GM12801 (cell line): ENCODE results near the gene SMAD7.

Source experiments
- TF ChIP-seq, protein P1 (sequence below): IDR thresholded peaks from one replicate; pipeline ENCODE4 v1.5.1; 2011; ENCODE audit warnings: control low read depth; ENCODE audit not compliant: insufficient read length; ENCODE audit errors: extremely low read depth

Gene SMAD7

DNA sequence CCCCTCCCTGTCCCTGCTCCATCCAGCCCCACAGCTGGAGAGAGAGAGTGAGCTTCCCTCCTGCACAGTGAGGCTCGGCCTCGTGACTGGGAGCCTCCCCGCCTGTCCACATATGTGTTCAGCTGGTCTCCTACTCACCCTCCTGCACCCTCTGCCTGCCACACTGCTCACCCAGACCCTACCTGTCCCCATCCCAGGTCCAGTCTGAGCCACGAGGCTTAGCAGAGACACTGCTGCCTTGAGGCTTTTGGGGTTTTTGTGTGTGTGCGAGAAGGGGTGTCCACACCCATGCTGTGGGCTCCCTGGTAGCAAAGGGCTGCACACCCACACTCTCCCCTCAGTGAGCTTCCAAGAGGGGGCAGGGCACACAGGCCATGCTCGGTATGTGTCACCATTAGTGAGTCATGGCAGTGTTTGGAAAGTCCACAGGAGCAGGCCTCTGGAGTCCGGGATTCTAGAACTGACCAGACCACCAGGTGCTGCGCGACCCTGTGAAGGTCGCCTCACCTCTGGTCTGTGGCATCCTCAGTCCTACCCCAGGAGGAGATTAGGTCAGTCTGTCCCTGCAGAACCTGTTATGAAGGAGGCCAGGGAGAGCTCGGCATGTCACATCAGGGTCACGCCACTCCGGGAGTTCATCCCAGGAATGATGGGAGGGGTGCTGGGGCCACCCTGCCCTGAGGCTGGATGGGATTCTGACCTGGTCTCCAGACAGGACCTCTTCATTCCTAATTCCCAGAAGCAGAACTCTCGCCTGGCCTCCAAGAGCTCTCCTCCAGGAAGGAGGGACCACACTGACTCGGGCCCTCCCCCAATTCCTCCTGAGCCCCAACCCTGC, 39.9 kb upstream of the SMAD7 start:
- TF ChIP-seq, protein P1, sequence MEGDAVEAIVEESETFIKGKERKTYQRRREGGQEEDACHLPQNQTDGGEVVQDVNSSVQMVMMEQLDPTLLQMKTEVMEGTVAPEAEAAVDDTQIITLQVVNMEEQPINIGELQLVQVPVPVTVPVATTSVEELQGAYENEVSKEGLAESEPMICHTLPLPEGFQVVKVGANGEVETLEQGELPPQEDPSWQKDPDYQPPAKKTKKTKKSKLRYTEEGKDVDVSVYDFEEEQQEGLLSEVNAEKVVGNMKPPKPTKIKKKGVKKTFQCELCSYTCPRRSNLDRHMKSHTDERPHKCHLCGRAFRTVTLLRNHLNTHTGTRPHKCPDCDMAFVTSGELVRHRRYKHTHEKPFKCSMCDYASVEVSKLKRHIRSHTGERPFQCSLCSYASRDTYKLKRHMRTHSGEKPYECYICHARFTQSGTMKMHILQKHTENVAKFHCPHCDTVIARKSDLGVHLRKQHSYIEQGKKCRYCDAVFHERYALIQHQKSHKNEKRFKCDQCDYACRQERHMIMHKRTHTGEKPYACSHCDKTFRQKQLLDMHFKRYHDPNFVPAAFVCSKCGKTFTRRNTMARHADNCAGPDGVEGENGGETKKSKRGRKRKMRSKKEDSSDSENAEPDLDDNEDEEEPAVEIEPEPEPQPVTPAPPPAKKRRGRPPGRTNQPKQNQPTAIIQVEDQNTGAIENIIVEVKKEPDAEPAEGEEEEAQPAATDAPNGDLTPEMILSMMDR, result no peak

DNA sequence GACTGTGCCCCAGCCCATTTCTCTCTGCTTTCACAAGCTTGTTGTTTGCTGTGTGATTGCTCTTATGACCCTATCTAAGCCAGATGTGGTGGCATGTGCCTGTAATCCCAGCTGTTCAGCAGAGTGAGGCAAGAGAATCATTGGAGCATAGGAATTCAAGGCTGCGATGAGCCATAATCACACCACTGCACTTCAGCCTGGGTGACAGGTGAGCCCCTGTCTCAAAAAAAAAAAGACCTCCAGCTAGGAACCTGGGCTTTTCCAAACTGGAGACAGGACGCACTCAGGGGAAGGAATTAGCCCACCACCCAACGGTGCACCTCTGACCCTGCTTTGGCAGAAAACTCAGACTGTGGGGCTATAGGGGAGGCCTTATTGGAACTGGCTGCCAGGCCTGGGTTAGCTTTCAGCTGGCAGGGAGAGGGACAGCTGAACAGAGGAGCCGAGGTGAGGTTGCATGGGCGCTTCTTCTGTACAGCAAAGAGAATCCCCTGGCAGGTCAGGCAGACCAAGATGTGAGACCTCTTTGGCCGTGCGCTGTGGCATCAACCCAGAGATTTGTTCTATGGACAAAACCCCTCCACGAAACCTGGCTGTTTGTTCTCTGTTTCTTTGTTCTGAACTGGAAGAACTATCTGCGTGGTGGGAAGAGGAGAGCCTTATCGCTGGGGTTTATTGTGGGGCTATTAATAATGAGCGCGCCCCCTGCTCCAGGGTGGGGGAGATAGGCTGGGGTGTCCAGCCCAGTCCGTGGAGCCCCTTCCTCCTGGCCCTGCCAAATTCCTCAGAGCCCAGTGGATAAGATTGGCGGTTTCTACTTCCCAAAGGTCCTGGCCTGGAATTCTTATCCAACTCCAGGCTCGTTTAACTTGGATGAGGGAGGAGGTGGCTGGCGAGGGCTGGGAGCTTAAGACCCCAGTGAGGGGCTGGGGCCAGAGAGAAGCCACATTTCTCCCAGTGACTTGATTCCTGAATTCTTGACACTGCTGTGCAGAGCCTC, 38.8 kb upstream of the SMAD7 start:
- TF ChIP-seq, protein P1, result no peak

DNA sequence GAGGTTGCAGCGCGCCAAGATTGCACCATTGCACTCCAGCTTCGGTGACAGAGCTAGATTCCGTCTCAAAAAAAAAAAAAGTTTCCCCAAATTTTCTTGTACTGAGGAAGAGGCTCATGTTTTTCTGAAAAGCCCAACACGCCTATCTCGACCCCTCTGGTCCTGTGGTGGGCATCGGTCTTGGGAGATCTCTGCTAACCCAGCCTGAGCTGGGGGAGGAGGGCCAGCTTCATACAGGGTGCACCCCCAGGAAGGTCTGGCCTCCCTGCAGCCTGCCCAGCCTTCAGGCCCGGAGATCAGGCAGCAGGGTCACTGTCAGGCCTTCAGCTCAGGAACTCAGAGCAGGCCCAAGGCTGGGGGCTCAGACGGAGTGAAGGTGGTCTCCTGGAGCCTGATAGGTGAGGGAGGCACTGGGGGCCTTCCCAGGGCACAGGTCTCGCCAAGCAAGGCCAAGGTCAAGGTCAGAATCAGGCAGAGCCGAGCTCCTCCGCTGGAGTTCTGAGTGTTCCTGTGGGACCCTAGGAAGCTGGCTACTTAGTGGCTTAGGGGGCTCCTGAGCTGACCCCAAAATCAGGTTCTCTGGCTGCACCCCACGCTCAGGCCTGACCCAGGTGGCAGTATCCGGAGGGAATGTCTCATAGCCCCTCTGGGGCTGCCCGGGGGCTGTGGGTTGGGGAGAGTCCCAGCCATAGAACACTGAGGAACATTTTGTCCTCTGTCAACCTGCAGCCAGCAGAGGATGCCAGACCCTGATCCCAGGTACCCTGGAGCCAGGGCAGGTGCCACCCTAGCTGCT, 37.9 kb upstream of the SMAD7 start:
- TF ChIP-seq, protein P1, result no peak

DNA sequence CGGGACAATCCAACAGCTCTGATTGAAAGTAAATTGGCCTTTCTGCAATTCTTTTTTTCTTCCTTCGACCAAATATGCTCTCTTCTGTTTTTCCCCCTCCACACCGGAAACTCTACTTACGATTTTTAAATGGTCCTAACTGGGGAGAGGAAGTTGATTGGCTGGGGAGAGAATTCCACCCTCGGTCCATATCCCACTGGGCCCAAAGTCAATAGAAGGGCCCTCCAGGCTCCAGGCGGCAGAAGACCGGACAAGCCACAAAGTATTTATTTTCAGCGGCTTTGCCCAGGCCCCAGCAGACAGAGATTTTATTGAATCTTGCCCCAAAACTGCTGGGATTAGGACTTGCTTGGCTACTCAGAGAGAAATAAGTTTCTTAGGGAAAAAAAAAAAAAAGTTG, 37.1 kb upstream of the SMAD7 start:
- TF ChIP-seq, protein P1, result no peak

DNA sequence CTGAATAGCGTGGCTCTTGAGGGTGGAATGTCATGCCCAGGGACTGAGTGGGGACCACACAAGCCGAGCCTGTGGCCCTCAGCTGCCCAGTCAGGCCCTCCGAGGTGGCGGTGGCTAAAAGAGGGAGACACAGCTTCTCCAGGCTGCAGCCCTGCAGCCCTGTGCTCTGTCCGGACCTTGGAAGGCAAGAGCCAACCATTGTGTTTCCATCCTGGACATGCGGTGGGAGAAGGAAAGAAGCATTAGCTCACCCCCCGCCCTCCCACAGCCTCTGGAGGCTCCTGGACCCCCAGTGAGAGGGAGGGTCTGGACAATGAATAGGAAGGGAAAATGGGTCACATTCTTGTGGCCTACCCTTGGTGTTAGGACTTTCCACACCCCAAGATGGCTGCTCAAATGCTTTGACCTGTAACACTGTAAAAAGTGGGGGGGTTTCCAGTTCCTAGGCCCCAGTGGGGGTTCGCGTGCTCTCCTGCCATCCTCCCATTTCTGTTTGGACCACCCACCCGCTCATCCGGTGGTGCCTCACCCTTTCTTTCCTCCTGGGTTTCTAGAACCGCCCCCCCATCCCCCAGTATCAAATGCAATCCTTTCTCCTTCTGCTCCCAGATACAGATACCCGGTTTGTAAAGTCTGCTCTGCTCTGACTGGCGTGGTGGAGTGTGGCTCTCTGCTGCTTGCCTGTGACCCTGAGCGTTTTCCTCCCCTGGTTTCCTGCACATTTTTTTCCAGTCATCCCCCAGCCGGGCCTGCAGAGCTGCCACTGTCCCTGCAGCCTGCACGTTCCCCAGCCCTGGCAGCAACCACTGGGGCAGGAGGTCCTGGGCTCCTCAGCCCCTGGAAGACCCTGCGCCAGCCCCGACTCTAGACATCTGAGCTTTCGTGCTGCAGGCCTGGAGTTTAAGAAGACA, 36.3 kb upstream of the SMAD7 start:
- TF ChIP-seq, protein P1, result no peak

DNA sequence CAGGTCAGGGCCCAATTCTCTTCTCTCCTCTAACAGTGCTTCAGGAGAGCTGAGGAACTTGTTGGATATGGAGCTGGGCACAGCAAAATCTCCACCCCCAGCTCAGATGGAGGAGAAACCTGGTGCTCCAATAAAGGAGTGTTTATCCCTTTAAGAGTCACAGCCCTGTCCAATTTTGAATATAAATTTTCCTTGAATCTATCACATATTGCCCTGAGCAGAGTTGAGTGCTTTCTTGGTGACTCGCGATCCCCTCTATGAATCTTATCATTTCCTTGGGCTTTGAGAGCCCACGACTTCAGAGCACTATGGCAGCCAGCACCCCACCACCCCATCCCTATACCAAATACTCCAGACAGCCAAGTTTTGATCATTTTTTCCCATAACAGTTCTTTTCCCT, 34.4 kb upstream of the SMAD7 start:
- TF ChIP-seq, protein P1, result no peak
